Stimulated activated CD4-positive, alpha-beta T cell treated with anti-CD3 and anti-CD28 coated beads, Interleukin-1b, Interleukin-23, amount 100 ng/mL, for 4 hours (primary cell): ENCODE results near the gene SRSF4.
"Not testable (repeated sequence)": the region's sequence is repeated elsewhere in the genome, so short reads cannot be mapped to it uniquely, and the experiment has no call there.

Experiments
- DNase-seq, 2 donors: peaks; one replicate each; pipeline ENCODE4 v3.0.0-alpha.2; 2020; ENCODE audit warnings: low read depth in 2 of 2

SRSF4 gene

GRCh38 chr1:29162476-29163138, 19.1 kb downstream of the SRSF4 start:
- DNase-seq: no peak

- no peak for DNase-seq
These were observed 19.7 kb downstream of the SRSF4 start for GRCh38 chr1:29162025-29162424.

- DNase-seq: no peak
These were observed 21.9 kb downstream of the SRSF4 start for GRCh38 chr1:29159773-29160172.

DNA sequence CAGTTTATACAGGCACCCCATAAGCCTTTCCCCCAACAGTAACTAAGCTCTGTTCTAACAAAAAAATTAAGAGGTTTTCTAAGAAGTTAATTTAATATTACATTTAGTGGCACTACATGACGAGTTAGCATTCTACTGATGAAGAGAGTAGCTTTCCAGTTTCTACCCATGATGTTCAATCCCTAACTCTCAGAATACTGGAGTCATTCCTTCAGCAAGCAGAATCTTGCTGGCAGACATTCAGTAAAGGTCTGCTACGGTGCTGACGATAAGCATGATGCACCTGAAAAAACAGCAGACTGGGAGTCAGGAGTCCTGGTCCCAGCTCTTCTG, 24.5 kb downstream of the SRSF4 start:
- DNase-seq: no peak

DNA sequence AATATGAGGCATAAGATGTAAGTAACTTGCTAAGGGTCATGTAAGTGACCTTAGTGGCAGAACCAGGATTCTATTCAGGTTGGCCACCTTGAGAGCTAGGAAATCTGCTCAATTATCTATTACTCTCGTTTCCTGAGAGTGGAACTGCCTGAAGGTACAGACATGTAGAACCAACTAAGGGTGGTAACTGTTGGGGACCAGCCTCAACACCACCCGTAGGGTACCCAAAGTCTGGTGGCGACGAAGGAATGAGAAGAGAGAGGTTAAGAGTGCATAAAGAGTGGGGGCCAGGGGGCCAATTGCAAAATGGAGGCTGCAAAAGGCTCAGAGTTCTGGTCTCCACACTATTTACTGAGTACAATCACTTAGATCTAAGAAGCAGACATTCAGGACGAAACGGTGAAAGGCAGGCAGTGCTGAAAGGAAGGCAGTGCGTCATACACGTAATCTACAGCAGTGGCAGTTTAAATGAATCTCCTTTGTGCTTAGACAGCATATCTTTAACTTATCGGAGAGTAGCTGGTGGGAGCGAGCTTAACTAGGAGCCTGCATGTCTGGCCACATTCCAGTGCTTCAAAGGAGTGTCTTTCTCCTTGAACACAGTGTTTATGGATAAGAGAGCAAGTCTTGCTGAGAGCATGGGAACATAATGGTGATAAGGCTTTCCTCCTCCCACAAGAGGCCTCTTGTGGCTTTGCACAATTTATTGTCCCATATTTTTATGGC, 25.0 kb downstream of the SRSF4 start:
- no peak for DNase-seq

DNA sequence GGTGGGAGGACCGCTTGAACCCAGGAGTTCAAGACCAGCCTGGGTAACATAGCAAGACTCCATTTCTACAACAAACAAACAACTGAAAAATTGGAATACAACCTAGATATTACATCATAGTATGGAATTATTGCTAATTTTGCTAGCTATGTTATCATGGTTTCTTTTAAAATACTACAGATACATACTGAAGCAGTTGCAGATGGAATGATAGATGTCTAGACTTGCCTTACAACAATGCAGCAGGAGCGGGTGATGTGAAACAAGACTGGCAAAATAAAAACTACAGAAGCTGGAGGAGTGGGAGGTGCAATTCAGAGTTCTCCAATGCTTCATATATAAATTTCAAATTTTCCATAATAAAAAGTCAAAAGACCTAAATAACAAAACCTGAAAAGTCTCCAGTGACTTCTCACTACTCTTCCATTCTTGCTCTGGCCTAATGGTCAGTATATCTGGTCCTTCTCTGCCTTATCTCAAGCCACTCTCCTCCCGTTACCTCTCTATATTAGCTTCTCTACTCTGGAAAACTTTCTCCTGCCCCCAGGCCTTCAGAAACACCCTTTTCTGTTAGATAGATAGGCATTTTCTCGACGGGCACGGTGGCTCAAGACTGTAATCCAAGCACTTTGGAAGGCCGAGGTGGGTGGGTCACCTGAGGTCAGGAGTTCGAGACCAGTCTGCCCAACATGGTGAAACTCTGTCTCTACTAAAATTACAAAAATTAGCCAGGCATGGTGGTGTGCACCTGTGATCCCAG, 29.5 kb downstream of the SRSF4 start:
- DNase-seq: no peak

- not testable (repeated sequence) for DNase-seq
These were observed 31.4 kb downstream of the SRSF4 start for GRCh38 chr1:29150346-29150745.

DNA sequence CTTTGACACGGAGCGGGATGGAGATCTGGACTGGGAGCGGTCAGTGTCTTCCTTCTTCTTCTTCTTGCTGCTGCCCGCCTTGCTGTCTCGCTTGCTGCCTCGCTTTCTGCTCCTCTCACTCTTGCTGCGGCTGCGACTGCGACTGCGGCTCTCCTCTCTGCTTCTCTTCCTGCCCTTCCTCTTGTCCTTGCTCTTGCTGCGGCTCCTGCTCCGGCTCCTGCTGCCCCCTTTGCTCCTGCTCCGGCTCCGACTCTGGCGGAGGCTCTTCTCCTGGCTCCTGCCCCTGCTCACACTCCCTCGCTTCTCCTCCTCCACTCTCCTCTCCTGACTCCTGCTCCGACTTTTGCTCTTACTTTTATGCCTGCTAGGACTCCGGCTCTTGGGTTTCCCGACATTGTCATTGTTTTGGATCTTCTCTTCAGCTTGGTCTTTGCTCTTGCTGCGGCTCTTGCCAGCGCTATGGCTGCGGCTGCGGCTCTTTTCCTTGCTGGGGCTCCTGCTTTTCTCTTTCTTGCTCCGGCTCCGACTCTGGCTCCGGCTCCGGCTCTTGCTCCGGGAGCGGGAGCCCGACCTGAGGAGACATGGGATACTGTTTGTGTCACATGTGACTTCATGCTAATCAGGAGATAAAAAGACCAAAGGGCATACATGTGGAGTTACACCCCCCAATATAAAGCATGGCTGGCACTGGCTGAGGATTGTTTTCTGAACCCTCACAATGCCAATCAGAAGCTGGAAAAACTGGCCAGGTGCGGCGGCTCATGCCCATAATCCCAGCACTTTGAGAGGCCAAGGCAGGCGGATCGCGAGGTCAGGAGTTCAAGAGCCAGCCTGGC, 32.8 kb downstream of the SRSF4 start:
- DNase-seq: no peak

- no peak for DNase-seq
These were observed 35.8 kb downstream of the SRSF4 start for GRCh38 chr1:29145739-29146437.

- no peak for DNase-seq
These were observed 37.5 kb downstream of the SRSF4 start for GRCh38 chr1:29144178-29144577.

- no peak for DNase-seq
These were observed 39.0 kb downstream of the SRSF4 start for GRCh38 chr1:29142714-29143113.

DNA sequence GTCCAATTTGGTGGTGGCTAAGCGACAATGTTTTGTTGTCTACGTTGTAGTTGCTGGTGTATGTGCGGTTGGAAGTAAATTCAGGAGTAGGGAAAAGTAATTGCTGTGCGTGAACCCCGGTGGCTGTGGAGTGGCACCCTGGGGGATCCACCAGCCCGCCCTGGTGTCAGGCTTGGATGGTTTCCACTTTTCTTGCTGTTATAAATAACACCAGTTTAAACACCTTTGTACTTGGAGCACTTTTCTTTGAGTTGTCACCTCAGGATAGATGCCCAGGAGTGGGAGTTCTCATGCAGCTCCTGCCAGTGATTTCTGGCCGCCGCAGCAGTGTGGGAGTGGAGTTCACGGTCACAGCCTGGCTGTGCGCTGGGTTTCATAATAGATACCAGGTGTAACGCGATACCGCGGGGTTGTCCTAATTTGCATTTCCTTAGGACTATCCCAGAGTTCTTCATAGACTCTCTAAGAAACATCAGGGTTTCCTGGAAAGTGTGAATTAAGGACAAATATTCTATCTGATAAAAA, 45.2 kb downstream of the SRSF4 start:
- DNase-seq: no peak

DNA sequence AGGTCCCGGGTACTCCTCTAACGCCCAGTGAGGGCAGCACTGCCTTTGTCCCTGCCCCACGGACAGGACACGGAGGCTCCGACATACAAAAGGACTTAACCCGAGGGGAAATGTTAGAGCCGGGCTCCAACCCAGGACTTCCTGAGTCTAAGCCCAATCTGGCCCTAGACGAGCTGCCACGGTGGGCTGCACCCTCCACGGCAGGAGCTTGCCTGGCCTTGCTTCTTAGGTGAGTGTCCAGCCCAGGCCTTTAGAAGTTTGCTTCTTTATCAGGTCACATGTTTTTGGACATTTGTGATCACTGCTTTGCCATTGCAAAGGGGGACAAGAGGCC, 47.0 kb downstream of the SRSF4 start:
- no peak for DNase-seq

GRCh38 chr1:29133861-29134694, 47.6 kb downstream of the SRSF4 start:
- no peak for DNase-seq

DNA sequence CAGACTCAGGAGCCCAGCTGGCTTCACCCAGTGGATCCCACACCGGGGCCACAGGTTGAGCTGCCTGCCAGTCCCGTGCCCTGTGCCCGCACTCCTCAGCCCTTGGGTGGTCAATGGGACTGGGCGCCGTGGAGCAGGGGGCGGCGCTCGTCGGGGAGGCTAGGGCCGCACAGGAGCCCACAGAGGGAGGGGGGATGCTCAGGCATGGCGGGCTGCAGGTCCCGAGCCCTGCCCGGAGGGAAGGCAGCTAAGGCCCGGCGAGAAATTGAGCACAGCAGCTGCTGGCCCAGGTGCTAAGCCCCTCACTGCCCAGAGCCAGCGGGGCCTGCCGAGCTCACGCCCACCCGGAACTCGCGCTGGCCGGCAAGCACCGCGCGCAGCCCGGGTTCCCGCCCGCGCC, 50.6 kb downstream of the SRSF4 start:
- not testable (repeated sequence) for DNase-seq

- no peak for DNase-seq
These were observed 51.8 kb downstream of the SRSF4 start for GRCh38 chr1:29129916-29130315.

GRCh38 chr1:29128739-29129138, 53.0 kb downstream of the SRSF4 start:
- DNase-seq: no peak

DNA sequence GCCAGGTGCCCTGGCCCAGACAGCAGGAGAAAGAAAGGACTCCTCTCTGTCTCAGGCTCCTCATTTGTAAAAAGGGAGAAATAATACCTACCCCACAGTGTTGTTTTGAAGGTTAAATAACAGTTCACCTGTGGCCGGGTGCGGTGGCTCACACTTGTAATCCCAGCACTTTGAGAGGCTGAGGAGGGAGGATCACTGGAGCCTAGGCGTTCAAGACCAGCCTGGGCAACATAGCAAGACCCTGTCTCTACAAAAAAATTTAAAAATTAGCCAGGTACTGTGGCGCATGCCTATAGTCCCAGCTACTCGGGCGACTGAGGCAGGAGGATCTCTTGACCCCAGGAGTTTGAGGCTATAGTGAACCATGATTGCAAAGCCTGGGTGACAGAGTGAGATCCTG, 55.5 kb downstream of the SRSF4 start:
- no peak for DNase-seq

GRCh38 chr1:29125788-29126187, 55.9 kb downstream of the SRSF4 start:
- DNase-seq: no peak

DNA sequence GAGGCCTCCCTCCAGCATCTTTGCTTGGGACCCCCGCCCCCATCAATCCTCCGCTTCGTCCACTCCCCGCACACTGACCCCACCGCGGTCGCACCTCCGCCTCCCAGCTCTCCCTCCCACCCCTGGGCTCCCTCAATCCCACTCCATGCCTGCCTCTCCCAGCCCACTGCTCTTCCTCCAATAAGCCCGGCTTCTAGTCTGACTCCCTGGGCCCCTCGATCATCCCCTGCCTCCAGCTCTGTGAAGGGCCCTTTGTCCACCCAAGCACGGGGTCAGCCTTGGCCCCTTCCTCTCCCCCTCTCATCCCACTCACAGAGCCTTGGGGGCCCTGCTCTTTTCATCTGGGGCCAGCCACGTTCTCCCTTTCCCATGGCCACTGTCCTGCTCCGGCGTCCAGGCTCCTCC, 56.5 kb downstream of the SRSF4 start:
- DNase-seq: no peak
